ENCODE results near the gene MAPK9. TPM values are rescaled to one million over a fixed set of nuclear protein-coding genes. Genes with fewer than 3 reads are reported as not detected.

Gene MAPK9
- total RNA-seq (2014; rRNA removed; shearing (Covaris generic)) = 18.0 and 19.0 TPM in 2 replicates

DNA sequence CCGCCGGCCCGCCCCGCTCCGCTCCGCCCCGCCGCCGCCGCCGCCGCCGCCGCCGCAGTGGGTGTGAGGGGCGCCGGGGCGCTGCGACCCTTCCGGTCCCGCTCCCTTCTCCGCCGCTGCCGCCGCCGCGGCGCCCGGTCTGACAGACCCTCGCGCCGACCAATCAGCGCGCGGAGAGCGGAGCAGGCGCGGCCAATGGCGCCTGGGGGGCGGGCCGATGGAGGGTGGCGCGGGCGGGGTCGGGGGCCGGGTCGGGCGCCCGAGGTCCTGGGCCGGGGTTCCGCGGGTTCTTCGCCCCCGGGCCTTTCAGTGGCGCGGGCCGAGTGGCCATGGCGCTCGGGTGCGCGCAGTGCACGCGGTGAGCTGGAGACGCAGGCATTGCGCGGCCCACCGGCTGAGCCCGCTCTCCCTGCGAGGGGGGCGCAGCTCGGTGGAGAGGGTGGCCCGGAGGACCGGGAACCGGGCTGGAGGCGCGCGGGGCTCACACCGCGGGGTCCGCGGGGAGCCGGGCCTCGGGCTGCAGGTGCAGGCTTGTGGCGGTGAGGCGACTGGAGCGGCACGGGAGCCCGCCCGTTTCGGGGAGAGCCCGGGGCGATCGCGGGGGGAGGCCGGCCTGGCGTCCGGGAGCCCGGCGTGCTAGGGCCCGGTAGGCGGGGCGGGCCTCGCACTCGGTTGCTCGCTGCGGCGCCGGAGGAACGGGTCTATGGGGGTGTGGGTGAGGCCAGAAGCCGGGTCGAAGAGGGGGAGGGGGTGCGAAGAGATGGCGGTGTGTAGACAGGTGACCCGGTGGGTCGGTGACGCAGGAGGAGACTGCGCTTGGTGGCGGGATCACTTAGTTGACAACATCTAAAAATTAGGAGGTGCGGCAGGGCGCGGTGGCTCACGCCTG lies at the start of gene MAPK9:
MAPK9 (minus strand) TSS at position 141 of the 889 bp plus-strand sequence. CDS start 11,522 bp downstream, outside the sequence.
- DNase-seq (ENCODE audit: low read depth) = peak; percentile 73

DNA sequence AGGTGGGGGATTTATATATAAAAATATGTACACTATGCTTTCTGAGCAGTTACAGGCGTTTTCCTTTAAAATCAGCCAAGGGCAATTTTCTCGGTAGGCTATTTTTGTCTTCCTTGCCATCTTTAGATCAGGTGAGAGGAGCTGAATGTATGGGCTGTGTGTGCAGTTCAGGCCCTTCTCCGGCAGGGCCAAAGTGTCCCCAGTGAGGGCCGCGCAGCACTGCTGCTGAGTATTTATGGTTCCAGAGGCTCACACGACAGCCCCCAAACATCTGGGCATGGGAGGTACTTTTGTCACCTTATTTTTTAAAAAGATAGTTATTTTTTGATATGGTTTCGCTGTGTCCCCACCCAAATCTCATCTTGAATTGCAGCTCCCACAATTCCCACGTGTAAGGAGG lies 49.7 kb upstream of the MAPK9 start:
- DNase-seq (ENCODE audit: low read depth) = no peak

DNA sequence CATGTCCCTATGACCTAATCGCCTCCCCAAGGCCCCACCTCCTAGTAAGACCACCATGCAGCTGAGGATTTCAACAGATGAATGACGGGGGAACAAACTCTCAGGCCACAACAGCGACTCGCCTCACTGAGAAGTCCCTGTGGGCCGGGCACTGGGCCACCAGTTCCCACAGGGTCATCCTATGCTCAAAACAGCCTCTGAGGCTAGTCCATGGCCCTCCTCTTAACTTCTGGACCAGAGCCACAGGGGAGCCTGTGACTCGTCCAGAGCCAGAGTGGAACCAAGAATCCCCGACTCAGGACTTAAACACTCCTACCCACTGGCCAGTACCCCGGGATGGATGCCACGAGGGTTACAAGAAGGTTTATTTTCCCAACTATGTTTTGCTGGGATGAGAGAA lies 49.0 kb upstream of the MAPK9 start:
- DNase-seq (ENCODE audit: low read depth) = peak; percentile 47

DNA sequence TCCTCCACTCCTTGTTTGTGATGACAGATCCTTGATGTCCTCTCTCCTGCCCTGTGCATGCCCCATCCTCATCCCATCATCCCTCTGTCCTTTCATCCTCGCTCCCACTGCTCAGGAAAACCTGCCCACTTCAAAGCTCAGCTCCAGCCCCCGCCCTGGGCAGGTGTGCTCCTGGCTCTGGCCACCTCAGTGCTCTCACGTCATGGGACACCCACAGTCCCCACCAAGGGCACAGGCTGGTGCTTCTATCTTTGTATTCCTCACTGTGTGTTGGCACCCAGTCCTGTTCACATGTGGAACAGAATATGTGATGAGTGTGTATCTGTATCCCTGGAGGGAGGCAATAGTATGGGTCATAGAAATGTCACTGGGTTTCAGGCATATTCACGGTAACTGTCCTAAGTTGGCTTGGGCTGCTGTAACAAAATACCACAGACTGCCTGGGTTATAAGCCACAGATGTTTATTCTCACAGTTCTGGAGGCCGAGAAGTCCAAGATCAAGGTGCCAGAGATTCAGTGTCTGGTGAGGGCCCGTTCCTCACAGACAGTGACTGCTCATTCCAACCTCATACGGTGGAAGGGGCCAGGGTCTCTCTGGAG lies 47.8 kb upstream of the MAPK9 start:
- DNase-seq (ENCODE audit: low read depth) = peak; percentile 45

DNA sequence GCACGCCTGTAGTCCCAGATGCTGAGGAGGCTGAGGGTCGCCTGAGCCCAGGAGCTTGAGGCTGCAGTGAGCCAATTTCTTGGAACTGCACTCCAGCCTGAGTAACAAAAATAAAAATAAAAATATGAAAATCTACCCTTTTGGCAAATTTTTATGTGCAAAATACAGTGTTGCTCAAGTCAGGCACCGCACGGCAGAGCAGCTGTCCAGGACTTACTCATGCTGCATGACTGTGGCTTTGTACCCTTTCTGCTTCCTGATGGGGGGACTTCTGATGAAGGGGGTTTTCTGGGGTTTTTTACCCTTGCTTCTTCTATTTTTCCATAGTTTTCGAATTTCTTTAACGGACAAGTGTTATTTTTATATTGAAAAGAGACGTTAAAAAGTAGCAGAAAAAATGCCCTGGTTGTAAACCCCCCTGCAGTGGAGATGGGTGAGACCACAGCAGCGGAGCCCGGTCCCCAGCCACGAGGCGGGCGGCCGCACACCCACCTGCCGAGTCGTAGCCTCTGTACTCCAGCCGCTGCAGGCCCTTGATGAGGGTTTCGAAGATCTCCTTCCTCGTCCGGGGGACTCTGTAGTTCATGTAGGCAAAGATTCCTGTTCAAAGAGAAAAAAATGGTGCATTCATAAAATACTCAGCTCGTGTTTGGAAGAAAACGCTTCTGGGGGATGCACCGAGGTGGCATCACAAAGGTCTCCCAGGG lies 46.3 kb upstream of the MAPK9 start:
- no peak for DNase-seq (ENCODE audit: low read depth)

DNA sequence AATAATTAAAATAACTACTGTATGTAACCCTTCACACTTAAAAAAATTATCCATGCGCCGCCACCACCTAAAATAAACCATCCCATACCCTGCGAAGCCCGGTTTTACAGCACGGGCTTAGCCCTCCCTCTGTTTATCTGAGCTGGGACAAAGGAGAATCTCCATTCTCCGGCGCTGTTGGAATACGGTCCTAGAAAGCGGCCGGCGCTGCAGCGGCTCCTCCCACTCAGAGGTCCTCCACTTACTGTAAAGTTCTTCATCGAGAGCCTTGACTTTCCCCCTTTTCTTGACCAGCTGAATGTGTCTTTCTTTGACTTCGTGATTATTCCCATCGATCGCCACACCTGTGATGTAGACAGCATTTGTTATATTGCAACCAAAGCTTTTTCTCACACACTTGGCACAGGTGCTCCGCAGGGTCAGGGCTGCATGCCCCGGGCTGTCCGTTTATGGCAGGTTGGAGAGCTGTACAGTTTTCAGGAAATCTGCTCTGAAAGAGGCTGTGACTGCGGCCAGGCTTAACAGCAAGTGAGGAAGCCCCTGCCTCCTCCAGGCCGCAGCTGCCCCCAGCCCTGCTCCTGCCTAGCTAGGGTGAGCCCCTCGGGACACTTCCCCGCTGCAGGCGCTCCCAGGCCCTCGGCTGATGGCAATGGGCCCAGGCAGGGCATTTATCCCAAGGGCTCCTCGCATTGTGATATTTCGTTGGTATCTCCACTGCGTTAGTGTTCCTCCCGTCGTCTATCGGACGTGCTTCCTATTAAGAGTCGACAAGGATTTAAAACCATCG lies 44.5 kb upstream of the MAPK9 start:
- DNase-seq (ENCODE audit: low read depth) = no peak

DNA sequence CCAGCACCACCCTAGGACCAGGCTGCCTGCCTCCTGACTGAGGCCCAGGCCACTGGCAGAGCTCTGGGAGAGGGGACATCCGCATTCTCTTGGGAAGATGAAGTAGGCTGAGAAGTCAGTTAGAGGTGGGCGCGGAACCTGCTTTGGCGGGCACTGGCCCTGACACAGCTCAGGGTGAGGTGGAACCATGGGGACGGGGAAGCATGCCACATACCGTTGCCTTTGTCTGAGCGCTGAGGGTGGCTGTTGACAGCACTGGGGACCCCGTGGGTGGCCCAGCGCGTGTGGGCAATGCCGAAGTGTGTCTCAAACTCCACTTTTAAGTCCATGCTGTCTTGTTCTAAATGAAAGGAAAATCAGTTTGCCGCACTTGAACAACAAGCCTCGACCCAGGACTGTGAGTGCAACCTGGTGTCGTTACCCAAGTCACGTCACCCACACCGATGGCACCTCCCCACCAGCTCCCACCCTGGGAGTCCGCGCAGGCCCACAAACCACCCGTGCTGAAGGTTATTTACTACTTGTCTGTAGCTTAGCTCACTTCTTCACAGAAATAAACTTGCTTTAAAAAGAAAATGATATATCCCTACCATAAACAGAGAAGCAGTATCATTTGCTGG lies 43.8 kb upstream of the MAPK9 start:
- DNase-seq (ENCODE audit: low read depth) = no peak

DNA sequence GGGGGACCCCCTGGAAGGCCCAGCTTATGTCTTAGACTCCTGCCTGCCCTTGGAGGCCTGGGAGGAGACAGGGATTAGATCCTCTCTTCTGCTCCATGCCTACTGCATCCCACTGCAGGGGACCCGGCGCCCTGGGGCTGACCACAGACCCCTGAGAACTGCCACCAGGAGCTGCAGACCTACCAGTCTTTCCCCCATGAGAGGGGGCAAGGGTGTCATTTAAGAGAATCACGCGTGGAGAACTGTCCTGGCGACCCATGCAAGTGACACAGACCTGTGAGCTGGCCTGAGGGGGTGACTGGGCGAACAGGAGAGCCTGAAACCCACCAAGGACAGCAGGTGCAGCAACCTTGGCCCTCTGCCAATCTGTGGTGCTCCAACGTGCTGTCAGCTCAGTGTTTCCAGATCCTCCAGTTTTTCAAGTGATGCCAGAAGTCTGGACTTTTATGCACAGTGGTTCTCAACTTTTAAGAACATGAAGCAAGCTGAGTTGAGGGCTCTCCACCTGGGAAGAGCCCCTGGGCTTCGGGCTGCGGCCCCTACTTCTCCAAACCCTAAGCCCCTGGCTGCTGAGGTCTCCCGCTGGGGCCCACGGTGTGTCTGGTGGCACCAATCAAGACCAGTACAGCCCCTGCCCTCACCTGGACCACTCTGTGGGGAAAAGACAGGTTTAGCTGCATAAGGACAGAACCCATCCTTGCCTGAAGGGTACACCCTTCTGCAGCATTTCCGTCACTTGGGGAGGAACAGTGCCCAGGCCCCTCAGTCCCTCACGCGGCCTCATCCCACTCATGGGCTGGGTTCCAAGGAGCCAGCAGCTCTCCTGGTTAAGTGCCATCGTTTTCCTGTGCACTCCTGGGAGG lies 43.1 kb upstream of the MAPK9 start:
- DNase-seq (ENCODE audit: low read depth) = no peak

DNA sequence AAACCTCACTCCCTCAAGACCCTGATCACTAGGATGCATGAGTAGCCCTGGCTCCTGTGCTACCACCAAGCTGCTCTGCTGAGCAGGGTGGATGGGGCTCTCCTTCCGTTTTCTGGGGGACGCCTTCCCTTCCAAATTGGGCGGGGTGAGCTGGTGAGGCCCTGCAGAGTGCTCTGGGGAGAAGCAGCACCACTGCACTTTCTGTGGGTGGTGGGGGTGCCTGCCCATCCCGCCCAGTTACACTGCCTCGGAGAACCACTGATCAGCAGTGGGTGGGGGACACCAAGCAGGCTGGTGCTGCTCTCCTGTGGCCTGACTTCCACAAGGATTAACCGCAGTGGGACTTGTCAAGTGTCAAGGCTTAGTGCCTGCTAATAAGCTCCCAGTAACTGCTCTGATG lies 42.3 kb upstream of the MAPK9 start:
- no peak for DNase-seq (ENCODE audit: low read depth)

DNA sequence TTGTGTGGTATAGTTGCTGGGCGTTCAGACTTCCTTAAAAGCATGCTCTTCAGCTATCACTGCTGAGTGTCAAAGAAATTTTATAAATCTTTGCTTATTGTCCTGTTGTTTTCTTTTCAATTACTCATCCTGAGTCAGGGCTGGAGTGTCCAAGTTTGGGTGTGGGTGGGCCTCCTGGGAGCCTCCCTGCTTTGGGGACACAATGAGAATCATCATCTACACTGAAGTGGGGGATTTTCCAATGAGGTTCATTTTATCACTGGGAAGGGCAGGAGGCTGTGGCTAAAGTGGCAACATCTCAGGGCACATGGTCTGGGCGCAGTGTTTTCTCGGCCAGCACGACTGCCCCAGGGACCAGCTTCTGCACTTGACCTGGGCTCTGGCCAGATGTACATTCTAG lies 41.8 kb upstream of the MAPK9 start:
- peak; percentile 82 for DNase-seq (ENCODE audit: low read depth)

DNA sequence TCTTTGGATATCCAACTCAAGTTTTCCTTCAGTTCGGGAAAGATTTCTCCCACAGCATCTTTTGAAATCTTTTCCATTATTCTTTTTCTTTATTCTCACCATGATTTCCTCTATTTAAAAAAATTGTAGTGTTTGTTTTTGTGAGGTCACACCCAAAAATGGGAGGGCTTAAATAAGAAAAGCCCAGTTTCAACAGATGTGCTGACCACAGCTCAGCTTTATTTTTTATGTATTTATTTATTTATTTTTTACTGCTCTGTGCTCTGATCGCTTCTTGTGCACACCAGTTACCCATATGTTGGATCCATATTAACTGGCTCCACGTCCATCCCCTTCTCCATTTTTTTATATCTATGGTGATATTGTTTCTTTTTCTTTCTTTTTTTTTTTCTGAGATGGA lies 41.0 kb upstream of the MAPK9 start:
- no peak for DNase-seq (ENCODE audit: low read depth)

DNA sequence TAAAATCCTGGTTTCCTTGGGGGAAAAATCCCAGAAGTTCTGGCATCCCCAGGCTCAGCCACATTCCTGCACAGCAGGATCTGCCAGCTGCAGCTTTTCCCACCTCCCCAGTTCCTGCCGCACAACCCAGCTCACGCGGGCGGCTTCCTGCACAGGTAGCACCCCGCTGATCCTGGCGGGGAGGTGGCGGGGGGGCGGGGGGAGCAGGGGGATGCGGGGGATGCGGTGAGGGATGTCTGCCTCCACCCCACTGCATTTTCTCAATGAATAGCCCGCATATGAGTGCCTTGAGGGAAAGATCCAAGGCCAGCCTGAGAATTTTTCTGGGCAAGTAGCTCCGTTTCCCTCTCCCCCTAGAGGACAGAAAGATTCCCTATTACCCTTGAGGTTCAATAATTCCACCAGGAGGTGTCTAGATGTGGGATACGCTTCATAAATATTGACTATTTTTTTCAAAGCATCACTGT lies 40.2 kb upstream of the MAPK9 start:
- DNase-seq (ENCODE audit: low read depth) = peak; percentile 29

DNA sequence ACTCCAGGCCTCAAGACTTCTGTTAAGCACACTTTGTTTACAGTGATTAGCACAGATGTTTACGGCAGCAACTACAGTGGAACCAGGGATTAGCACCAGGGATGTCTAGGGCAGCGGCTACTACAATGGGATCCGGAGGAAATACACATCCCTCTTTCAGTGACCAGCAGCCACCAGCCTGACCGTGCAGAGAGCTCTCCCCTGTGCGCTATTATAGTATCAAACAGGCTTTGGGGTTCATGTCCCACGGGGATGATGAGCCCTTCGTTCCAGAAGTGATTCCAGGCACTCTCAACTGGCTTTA lies 39.7 kb upstream of the MAPK9 start:
- DNase-seq (ENCODE audit: low read depth) = no peak

DNA sequence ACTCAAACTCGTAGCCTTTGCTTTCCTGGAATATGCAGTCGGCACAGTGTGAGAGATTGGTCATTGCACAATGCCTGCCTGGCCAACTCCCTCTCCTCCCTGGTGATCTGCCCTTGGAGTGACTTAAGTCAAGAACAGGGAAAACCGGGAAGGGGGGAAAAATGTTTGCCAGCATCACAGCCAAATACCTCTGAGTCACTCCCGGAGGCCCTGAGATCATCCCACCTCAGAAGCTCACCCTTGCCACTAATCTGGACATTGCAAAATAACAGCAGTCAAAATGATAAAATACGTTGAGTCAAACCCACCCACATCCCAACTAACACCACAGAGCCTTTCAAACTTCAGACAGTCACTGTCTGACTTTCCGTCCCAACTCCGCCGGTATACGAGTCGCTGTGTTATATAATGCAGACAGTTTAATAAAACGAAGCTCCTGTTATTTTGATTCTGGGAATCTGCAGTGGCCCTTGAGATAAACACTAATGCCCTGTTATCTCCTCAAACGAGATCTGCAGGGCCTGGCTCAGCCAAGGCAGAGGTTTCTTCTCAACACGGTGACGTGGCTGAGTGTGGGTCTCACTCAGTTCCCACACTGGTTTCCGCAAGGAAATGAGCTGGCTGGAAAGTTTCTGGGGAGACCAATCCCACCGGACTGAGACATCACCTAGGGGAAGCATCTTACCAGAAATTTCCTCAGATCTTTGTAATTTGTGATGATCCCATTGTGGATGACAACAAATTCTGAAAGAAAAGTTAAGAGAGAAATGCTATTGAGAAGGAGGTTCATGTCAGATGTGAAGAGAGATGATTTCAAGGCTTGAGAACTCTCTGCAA lies 39.1 kb upstream of the MAPK9 start:
- DNase-seq (ENCODE audit: low read depth) = peak; percentile 97

DNA sequence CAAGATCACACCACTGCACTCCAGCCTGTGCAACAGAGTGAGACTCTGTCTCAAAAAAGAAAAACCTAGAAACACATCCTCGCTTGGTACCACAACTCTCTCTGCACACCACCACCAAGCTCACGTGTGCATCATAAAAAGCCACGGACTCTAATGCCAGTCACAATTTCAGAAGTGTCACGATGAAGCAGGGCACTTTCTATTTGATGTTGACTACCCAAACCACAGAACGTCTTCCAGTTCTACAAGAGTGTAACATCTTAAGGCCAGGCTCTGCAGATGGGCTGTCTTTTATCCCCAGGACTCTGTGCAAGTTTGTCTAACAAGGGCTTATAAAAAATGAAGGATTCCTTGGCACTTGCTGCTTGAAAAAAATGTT lies 38.4 kb upstream of the MAPK9 start:
- DNase-seq (ENCODE audit: low read depth) = no peak

DNA sequence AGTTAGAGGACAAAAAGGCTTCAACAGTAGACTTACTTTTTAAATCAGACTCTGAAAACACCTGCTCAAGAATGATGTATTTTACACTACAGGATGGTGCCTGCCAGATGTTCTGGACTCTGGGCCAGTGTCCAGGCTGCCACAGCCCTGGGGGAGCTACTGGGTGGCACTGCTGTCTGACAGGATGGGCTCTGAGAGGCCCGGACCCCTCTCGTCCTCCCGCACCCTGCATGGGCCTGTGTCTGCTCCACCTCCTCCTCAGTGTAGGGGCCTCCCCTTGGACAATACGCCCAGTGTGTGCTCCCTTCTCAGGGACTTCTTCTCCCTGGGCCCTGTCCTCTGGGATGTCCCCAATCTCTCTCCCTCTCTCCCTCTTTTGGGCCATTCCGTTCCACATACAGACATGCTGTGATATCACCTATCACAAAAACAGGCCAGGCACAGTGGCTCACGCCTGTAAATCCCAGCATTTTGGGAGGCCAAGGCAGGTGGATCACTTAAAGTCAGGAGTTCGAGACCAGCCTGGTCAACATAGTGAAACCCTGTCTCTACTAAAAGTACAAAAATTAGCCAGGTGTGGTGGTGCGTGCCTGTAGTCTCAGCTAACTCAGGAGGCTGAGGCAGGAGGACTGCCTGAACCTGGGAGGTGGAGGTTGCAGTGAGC lies 37.9 kb upstream of the MAPK9 start:
- no peak for DNase-seq (ENCODE audit: low read depth)

DNA sequence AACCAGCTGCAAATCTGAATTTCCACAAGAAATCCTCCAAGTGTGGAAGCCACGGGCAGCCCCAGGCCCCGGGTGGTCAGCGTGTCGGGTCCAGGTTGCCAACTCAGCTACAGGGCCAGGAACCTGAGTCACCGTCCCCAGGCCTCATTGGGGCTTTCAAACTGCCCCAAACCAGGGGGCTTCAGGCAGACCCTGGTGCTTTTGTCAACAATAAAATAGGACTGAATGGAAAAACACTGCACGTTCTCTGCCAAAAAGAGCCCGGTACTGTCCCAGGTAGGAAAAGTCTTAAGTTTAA lies 37.2 kb upstream of the MAPK9 start:
- DNase-seq (ENCODE audit: low read depth) = no peak

DNA sequence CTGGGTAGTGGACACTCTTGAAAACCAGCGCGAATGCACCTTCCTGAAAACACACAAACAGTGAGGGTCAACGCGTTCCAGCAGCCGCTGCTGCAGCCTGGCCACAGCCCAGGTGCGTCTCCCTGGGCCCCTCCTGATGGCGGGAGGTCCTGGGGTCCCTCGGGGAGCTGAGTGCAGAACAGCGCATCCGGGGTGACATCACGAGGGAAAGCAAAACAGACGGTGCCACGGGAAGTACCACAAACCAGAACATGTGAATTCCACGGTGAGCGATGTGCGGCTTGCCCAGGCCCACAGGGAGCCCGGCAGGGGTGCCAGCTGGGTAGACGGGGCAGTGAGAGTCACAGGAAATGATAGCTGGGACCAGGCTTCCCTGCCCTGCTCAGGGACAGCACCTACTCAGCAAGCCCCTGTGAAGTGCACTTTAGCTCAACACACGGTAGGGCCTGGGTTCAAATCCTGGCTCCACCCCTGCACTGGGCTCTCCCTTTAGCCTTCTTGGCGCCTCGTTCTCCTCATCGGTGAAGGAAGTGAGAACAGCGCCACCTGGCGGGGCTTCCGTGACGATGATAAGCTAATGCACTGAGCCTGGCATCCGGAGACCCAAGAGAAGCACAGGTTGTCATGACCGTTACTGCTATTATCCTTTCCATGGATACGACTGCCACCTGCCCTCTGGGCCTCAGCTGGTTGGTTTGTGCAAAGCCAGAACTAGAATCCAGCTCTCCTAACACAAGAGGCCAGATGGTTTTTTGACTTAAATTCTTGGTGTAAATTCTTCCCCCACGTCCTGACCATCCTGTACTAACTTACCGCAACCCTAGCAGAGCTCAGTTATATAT lies 36.6 kb upstream of the MAPK9 start:
- DNase-seq (ENCODE audit: low read depth) = peak; percentile 70

All from RPMI7951 (cell line).